NCI-H2029 (cell line): ENCODE data around the gene HS6ST1.
"Not testable (repeated sequence)": the region's sequence is repeated elsewhere in the genome, so short reads cannot be mapped to it uniquely, and the experiment has no call there.

Experiments used
- DNase-seq: peaks from one replicate; lab custom pipeline; 2025; lab: John Stamatoyannopoulos, UW

Gene HS6ST1

GRCh38 chr2:128321784-128322714 lies 3.4 kb upstream of the HS6ST1 start:
- peak; percentile 47 for DNase-seq

DNA sequence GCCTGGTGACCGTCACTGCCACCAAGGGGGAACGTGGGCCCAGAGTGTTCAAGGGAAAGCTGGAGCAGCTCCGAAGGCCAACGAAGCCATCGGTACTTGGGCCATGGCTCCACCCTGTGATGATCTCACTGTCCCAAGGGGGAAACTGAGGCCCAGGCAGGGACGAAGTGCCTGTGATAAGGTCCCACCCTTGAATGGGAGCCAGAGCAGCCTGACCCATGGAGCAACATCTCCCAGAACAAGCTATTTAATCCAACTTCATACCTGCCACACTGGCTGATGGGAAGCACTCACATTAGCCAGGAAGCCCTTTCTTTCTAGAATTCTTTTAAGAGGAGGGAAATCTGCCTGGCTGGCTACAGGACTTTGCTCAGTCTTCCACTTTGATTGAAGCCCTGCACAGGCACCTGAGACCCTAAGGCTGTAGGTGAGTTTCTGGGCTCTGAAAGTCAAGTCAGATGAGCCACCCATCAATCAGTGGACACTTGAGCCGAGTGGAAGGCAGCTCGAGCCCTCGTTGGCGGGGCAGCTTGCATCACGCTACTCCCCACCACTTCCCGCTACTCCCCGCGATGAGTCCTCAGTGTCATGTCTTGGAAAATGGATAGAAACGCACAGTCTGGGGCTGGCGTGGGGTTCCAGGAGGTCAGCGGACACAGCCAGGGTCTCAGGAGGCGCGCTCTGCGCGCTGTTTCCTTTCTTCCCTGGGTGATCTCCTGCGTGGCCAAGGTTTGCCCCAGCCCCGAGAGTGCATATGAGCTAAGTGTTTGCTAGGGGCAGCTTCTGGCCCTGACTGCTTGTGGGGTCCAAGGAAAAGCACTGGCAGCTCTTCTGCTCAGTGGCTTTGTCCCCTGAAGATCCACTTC lies 2.5 kb upstream of the HS6ST1 start:
- no peak for DNase-seq

GRCh38 chr2:128320192-128320905 lies 1.7 kb upstream of the HS6ST1 start:
- no peak for DNase-seq

DNA sequence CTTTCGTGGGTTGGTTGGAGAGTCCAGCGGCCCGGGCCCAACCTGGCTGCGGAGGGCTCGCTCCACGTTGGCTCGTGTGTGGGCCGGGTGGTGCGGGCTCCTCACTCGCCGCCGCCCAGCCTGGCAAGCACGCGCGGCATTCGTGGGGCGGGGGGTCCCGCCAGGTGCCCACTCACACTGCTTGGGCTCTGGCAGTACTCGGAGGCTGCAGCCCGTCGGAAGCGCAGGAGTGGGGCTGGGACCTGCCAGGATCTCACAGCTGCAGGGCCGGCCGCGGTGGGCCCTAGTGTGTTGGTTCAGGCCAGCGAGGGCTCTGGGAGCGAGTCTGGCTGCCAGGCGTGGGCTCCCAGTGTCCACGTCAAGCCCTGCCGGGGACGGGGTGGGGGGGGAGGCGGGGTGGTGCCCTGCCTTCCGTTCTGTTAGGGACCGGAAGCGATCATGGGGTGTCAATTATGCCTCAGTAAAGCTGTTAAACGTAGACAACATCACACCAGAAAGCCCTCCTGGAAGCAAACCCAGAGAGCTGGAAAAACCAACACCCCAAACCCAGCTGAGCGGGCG lies 1.0 kb upstream of the HS6ST1 start:
- no peak for DNase-seq

DNA sequence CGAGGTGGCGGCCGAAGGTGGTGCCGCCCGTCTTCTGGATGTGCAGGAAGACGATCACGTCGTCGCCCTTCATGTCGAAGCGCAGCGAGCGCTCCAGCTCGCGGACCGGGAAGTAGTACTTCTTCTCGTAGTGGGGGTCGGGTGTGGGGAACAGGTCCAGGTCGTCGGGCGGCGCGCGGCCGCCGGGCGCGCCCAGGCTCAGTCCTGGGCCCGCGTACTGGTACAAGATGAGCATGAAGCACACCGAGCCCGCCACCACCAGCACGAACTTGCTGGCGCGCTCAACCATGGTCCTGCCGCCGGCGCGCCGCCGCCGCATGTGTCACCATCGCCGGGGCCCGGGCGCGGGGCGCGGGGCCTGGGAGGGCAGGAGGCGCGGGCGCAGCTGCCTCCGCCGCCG lies 423 bp downstream of the HS6ST1 start:
- not testable (repeated sequence) for DNase-seq

- DNase-seq: not testable (repeated sequence)
Observed at GRCh38 chr2:128317899-128318225, 806 bp downstream of the HS6ST1 start.

DNA sequence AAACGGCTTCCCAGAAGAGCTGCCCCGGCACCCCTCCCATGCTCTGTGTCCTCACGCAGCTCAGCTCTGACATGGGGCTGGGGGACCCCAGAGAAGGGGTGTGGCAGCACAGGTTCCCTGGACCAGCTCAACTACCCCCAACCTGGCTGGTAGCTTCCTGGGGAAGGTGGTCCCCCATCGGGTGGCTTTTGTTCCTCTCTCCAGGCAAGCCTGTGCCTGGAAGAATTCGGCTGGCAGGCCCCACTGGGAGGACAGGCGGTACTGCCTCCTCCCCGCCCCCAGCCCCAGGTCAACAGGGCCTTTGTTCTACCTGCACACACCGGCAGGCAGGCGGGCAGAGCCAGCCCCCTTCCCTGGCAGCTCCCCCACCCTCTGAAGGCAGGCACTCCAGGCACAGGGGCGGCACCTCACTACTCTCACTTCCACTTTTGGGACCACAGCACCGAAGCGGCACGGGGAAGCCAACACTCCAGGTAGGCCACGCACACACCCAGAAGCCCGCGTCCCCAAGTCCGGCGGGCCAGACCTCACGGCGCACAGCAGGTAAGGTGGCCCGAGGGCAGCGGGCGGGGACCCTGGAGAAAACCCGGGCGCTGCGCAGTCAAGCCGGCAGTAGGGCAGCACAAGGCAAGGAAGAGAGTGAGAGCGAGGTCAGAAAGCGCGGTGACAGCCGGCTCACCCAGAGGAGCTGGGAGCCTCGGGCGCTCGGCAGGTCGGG lies 1.3 kb downstream of the HS6ST1 start:
- DNase-seq: no peak

GRCh38 chr2:128316777-128317180 lies 1.9 kb downstream of the HS6ST1 start:
- no peak for DNase-seq

DNA sequence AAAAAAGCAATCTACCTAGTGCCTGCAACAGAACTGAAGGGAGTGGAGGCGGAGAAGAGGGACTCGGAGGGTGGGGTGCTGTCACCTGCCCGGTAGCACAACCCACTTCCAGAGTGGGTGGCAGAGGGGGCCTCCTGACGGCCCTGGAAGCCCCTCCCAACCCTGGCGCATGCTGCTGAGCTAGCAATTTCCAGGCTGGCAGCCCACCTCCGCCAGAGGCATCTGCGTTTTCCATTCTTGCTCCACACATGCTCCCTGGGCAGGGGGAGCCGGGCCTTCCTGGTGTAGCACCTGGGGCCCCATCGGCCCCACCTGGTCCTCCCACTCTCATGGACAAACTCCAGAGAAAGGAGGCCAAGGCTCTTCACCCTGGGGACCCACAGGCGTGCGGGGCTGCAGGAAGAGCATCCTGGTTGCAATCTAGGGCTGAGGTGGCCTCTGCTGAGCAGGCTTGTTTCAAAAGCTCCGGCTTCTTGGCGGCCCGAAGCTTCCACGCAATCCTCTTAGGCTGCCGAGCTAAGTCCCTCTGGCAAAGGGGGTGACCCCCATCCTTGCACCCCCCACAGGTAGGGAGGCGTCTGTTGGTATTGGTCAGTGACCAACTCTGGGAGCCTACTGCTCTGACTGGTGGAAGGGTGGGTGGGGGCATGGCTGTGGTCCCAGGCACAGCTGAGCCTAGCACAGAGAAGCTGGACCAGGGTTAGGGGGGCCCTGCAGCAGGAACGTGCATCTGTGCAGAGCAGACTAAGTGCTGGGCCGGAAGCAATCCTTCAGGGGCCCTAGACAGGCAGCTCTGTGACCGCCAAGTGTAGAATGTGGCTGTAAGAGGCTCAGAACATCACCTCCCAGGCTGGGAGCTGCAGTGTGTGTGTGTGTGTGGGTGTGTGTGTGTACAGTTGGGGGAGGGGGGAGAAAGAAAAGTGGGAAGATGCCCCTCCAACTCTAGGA lies 2.6 kb downstream of the HS6ST1 start:
- no peak for DNase-seq

DNA sequence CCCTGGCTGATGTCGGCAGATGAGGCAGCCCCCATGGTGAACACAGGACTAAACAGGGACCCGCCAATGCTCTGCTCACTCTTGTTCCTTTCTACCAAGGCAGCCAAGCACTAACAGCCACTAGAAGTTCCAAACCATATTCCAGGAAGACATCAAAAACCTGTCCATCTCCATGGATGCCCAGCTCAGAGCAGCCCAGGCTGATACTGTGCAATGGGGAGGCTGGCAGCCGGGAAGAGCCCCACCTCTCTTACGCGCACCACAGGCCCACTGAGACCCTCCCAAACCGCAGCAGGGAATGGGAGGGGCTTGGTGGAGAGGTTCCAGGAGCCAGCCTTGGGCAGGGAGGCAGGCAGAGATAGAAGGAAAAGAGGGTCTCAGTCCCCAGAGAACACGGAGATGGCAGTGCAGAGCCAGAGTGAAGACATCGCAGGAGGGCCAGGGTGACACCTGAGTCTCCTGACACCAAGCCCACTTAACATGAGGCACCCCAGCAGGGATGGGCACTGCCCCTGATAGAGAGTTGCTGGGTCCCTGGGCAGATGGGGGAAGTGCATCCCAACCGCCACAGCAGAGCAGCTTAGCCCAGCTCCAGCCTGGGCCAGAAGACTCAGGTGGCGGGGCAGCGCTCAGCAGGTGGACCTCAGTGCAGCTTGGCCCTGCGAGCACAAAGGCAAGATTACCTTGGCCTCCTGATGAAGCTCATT lies 3.4 kb downstream of the HS6ST1 start:
- no peak for DNase-seq

GRCh38 chr2:128314348-128315121 lies 4.1 kb downstream of the HS6ST1 start:
- no peak for DNase-seq

GRCh38 chr2:128313931-128314347 lies 4.7 kb downstream of the HS6ST1 start:
- no peak for DNase-seq

DNA sequence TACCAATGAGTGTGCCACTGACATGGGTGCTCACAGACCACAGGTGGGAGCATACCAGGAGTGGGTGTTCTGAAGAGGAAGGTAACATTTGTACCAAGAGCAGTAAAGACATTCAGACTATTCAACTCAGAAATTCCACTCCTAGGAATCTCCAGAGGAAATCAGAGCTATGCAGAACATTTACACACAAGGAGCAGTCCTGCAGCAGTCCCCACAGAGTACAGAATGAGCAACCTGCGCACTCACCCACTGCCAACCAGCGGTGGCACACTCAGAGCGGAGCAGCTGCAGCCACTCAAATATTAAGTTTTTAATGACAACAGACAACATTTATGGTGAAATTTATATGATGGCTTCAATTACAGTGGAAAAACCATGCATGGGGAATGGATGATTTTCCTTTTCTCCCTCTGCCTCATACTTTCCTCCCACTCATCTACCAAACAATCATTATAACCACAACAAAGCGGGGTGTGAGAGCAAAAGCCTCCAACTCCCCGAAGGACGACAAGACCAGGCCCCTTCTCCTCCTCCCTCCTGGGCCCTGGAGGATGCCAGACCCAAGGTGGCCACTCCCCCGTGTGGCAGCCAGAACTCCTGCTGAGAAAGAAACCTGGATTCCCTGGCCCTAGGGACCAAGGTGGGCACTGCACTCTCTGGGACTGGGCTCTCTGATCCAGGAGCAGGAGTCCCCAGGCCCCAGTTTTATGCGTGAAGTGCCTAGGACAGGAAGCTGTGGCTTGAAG lies 5.4 kb downstream of the HS6ST1 start:
- DNase-seq: no peak

GRCh38 chr2:128312411-128312810 lies 6.3 kb downstream of the HS6ST1 start:
- DNase-seq: no peak

- no peak for DNase-seq
Observed at GRCh38 chr2:128311755-128312341, 6.8 kb downstream of the HS6ST1 start.

GRCh38 chr2:128311216-128311754 lies 7.4 kb downstream of the HS6ST1 start:
- no peak for DNase-seq

DNA sequence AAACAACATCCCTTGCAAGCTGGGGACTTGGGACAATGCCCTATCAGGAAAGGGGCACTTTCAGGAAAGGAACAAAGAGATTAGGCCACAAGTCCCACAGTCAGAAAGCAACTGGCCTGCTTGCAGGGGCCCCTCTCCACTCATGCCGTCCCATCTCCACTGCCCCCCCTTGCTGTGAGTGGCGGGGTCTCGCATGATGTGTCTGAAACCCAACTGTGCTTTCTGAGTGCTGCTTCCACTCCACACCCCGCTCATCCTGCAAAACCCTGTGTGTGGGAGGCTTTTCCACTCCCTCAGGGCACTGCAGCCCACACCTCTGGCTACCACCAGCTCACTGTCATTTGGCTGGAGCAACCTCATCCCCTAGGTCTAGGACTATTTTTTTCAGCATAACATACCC lies 7.9 kb downstream of the HS6ST1 start:
- no peak for DNase-seq
